HL-60/S4 treated with phorbol 12-myristate 13-acetate at 8.2 ng/mL for 4 days and 3 days (cell line): Measurements from ENCODE around the gene TOMM20.

Source experiments
- in situ Hi-C: fragments of 300-500 bp; cut with MboI; formaldehyde crosslinking; loops from 2 replicates; pipeline ENCODE4 v1.15.0; 2022; ENCODE audit warnings: low sequenced_read_pairs

Gene TOMM20

DNA sequence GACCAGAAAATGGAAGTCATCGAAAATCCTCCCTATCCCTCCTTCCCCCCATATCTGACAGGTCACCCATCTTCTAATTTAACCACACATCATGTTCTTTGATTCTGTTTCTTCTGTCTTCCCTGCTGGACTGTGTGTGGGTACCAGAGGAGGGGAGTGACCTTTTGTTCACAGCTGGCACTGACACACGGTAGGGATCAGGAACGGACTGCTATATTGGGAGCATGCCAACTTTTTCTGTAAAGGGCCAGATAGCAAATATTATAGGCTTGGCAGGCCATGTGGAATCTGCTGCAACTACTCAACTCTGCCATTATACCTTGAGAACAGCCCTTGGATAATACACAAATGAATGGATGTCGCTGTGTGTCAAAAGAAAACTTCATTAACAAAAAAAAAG is 7.5 kb upstream of the TOMM20 start:
- in situ Hi-C loops: no loop called here

DNA sequence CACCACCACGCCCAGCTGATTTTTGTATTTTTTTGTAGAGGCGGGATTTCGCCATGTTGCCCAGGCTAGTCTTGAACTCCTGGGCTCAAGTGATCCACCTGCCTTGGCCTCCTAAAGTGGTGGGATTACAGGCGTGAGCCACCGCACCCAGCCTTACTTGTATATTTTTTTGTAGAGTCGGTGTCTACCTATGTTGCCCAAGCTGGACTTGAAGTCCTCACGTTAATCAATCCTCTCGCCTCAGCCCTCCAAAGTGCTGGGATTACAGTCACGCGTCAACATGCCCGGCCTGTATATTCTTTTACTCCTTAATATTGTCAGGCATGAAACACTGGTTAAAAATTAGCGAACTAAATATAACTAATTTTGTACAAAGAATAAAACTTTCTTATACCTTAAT is 5.5 kb upstream of the TOMM20 start:
- in situ Hi-C loops: no loop called here

DNA sequence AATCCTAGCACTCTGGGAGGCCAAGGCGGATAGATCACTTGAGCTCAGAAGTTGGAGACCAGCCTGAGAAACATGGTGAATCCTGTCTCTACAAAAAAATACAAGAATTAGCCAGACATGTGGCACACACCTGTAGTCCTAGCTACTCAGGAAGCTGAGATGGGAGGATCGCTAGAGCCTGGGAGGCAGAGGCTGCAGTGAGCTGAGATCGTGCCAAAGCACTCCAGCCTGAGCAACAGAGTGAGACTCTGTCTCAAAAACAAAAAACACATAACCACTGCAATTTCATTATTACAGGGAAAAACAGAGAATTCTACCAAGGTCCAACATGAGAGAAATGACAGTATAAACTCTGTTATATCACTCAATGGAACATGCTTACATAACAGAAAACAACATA is 4.4 kb upstream of the TOMM20 start:
- in situ Hi-C loops: no loop called here

DNA sequence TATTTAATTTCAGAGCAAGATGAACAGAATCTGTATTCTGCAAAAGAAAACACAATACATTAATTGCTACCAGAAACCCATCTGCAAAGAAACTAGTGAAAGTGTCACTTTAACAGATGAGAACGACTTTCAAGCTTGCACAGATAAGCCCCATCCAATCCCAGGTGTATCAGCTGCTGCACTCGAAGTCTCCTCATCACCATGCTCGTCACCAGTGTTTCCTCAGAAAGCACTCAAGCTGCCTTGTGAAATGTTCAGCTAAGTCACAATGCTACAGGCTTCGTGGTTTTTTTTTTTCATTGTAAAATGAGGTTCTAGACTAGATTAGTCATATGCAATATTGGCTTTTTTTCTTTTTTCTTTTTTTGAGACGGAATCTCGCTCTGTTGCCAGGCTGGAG is 3.3 kb upstream of the TOMM20 start:
- in situ Hi-C loops: no loop called here

GRCh38 chr1:235130766-235131270 is 2.2 kb upstream of the TOMM20 start:
- in situ Hi-C loops: no loop called here

- in situ Hi-C loops: no loop called here
These were observed 1.3 kb upstream of the TOMM20 start for GRCh38 chr1:235129774-235130570.

GRCh38 chr1:235127732-235128455 is 743 bp downstream of the TOMM20 start:
- in situ Hi-C loops: no loop called here

DNA sequence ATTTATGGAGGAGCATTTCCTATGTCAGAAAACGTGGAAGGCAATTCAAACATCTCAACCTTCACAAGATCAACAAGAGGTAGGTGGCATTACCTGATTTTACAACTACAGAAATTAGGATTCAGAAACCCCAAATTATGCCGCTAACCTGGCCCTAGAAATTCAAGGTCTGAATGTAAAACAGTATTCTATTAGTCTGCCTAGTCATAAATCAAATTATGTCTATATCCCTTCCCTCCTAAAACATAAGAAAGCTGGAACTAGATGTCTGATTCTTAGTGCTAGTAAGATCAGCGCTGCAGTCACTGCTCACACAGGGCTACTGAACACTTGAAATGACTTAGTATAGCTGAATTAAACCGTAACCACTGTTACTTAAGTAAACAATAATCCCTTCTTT is 1.4 kb downstream of the TOMM20 start:
- in situ Hi-C loops: no loop called here

- in situ Hi-C loops: no loop called here
These were observed 4.0 kb downstream of the TOMM20 start for GRCh38 chr1:235124665-235125064.

DNA sequence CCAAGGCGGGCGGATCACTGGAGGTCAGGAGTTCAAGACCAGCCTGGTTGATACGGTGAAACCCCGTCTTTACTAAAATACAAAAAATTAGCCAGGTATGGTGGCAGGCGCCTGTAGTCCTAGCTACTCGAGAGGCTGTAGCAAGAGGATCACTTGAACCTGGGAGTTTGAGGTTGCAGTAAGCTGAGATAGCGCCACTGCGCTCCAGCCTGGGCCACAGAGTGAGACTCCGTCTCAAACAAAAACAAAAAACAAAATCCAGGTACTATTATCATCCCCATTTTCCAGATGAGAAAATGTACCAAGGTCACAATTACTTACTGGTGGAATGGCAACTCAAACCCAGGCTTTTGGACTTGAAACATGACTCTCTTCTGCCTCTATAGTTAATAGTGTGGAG is 4.5 kb downstream of the TOMM20 start:
- in situ Hi-C loops: no loop called here

DNA sequence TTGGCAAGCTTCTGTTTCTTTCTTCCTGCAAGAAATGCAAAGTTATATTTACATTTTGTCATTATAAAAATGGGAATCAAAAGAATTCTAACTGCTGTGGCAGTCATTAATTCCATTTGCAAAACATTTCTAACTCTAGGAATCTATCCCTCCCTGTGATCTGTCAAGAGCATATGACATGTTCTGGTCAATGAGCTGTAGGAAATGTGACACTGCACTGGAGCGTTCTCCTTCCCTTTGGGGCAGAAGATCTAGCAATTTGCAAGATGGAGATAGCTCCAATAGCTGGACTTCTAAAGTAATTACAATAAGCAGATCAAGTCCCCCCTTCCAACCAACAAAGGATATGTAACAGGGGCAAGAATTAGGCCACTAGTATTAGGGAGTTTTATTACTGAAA is 6.3 kb downstream of the TOMM20 start:
- in situ Hi-C loops: no loop called here

GRCh38 chr1:235113183-235113917 is 15.3 kb downstream of the TOMM20 start:
- in situ Hi-C loops: no loop called here

GRCh38 chr1:235112297-235113182 is 16.1 kb downstream of the TOMM20 start:
- in situ Hi-C loops: no loop called here

DNA sequence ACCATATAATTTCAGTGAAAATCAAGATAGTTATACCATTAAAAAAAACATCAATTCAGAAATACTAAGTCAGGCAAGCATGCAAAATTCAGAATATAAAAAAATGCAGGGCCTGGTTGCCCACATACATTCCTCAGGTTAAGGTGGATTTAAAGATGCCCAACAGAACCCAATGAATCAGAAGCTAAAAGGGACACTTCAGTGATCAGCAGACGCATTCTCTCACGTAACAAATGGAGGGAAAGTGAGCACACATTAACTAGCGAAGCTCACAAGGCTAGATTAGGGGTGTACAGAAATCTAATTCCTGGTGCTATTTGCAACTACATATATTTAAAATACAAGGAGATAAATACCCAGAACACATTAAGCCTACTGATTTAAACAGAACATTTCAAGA is 17.5 kb downstream of the TOMM20 start:
- in situ Hi-C loops: no loop called here

DNA sequence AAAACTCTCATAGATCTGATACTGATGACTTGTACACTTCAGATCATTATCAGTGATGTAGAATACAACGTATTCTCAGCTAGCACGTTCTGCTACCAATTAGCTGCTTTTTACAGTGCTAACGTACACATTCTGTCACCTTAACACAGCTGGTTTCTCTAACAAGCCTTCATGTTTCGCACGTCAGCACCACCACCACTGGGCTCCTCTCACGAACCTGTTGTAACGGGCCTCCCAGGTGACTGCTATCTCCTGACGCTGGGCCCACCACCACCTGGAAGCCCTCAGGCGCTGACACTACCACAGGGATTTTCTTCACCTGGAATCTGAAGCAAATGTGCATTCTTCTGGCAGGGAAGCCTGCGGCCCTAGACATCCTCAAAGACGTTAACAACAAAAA is 19.8 kb downstream of the TOMM20 start:
- in situ Hi-C loops: no loop called here

- in situ Hi-C loops: no loop called here
These were observed 20.4 kb downstream of the TOMM20 start for GRCh38 chr1:235108185-235108593.

DNA sequence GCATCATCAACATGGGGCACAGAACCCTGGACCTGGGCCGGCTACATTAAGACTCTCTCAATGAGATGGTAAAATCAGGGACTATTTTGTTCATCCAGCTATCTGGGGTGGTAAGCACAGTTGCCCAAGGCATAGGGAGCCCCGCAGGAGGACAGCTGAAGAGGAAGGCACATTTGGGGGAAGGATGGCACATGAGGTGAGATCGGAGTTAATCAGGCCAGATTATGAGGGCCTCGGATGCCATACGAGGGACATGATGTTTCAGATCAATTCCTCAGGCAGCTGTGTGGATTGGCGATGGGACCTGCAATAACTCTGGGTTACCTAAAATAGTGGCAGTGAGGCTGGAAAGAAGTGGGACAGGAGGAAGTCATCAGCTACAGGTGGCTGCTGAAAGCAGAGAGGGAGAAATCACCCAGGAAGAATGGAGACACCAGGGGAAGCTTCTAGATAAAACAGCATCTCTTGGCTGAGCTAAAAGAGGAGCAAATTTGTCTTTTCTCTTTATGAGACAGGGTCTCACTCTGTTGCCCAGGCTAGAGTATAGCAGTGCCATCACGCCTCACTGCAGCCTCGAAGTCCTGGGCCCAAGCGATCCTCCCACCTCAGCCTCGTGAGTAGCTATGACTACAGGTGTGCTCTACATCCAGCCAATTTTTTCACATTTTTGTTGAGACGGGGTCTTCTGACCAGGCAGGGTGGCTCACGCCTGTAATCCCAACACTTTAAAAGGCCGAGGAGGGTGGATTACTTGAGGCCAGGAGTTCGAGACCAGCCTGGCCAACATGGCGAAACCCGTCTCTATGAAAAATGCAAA is 21.1 kb downstream of the TOMM20 start:
- in situ Hi-C loops: no loop called here

GRCh38 chr1:235106457-235106856 is 22.2 kb downstream of the TOMM20 start:
- in situ Hi-C loops: no loop called here
